IPS DF 4.7 (cell line): ENCODE measurements around the gene FOXRED2.
"Not testable (repeated sequence)": the region's sequence is repeated elsewhere in the genome, so short reads cannot be mapped to it uniquely, and the experiment has no call there.

Source experiments
- DNase-seq: peaks from one replicate; pipeline ENCODE4 v3.0.0-alpha.2; 2013; ENCODE audit warnings: low spot score; ENCODE audit errors: extremely low read depth

FOXRED2 gene

DNA sequence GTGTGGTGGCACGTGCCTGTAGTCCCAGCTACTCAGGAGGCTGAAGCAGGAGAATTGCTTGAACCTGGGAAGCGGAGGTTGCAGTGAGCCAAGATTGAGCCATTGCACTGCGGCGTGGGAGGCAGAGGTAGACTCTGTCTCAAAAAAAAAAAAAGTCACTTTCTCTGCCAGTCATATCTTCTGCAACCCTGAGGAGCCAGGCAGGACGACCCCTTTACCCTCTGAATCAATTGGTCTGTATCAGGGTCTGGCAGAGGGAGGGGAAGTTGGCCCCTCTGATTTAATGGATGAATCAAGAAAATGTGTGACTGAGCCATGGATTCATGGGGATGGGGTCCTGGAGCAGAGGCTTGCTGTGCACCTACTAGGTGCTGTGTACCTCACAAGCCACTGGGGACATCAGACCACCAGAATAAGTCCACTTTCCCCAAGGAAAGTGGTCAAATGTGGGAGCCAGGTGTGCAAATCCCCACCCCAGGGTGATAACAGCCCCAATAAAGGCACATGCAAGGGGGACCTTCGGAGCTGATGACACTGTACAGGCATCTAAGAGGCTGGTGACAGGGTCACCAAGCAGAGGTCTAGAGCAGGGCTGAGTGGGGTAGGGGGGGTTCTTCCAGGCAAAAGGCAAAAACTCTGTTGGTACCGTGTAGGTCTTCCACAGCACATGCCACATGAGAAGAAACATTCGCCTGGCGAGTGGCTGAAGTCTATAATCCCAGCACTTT is 54.4 kb downstream of the FOXRED2 start:
- DNase-seq = no peak

DNA sequence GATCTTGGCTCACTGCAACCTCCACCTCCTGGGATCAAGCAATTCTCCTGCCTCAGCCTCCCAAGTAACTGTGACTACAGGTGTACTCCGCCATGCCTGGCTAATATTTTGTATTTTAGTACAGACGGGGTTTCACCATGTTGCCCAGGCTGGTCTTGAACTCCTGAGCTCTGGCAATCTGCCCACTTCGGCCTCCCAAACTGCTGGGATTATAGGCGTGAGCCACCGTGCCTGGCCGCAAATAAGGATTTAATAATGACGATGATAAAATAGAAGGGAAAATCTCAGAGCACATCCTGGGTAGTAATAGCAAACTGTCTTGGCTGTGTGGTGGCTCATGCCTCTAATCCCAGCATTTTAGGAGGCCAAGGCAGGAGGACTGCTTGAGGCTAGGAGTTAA is 55.9 kb downstream of the FOXRED2 start:
- not testable (repeated sequence) for DNase-seq

DNA sequence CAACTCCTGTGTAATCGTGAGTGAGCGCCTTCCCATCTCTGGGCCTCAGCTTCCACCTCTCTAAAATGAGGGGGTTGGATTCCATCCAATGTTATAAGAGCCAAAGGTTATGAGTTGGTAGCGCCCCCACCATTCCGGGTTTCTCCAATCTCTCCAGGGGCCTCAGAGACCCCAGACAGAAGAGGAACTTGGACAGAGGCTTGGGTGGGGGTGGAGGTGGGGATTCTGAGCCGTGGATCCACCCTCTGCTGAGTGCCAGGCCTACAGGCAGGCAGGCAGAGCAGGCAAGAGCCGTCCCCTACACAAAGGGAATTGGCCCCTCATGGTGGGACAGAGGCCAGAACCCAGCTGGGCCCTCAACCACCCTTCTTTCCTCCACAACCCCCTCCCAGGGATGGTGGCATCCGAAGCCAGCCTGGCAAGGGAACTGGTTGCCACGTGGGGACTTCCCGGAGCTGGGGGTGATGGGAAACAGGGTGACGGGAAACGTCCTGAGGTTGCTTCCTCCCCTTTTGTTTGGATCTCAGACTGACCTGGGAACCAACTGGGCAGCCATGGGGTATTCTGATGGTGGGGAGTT is 57.2 kb downstream of the FOXRED2 start:
- DNase-seq = no peak

DNA sequence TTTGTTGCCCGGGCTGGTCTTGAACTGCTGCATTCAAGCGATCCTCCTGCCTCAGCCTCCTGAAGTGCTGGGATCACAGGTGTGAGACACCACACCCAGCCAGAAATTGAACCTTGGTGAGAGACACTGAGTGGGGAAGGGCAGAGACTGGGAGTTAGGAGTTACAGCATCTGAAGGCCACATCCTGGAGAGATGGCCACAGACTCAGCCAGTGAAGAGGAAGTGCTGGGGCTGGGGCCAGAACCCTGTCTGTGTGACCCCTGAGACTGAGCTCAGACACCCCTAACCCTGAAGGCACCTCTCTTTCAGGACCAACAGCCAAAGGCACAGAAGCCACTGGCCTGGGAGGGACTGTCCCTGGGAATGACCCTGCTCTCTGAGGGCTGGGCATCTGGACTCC is 59.2 kb downstream of the FOXRED2 start:
- no peak for DNase-seq

DNA sequence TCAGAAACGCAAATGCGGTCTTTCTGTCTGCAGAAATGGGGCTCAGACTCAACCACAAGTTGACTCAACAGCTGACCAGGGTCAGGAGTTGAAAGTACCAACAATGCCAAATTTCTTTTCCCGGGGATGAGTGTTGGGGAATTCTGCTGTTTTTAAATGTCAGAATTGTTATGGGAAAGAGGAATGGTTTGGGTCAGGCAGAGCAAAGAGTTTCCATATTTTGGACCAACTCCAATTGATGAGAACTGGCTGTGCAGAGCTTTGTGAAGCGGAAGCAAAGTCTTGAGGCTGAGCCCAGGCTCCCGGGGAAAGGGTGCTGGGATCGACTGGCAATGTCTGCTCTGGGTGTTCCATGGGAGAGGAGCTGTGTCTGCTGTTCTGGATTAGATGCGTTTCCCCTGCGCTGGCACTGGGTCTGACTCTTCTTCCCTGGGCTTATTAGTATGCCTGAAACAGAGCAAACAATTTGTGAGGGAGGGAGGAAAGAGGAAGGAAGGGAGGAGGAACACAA is 61.6 kb downstream of the FOXRED2 start:
- no peak for DNase-seq

DNA sequence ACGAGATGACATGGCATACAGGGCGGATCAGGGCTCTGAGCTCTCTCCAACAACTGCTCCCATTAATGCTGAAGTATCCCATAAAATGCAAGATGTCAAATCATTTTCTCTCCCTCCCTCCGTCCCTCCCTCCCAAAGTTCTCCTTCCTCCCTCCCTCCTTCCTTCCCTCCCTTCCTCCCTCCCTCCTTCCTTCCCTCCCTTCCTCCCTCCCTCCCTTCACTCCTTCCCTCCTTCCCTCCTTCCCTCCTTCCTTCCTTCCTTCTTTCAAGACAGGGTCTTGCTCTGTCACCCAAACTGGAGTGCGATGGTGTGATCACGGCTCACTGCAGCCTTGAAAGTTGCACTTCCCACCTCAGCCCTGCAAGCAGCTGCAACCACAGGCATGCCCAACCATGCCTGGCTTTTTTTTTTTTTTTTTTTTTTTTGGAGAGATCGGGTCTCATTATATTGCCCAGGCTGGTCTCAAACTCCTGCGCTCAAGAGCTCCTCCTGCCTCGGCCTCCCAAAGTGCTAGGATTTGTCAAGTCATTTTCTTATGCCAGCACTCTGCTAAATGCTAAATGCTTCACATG is 63.6 kb downstream of the FOXRED2 start:
- no peak for DNase-seq

DNA sequence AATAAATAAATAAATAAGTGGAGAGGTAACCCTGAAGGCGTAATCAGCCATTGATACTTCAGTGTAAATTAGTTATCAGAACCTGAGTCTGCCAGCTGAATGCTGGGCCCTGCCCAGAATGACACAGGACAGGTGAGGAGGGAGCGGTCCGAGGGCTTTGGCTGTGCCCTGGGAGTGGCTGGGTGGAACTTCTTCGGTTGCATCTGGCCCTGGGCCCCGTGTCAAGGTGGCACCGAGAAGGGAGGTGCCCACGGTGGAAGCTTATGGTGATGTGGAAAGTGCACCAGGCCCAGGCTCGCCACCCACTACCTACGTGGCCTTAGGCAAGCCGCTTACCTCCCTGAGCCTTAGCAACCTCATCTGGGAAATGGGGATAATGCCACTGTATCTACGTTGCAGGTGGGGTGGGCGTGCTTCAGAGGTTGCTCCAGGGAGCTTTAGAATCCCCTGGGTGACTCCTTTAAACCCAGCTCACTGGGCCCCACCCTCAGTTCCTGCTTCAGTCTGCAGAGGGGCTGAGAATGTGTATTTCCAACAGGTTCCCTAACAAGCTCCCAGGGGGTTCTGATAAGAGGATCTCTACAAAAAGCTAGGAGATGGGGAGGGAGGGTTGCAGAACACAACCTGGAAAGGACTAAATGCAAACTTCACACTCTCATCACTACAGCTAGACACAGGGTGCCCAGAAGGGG is 64.2 kb downstream of the FOXRED2 start:
- DNase-seq = no peak

DNA sequence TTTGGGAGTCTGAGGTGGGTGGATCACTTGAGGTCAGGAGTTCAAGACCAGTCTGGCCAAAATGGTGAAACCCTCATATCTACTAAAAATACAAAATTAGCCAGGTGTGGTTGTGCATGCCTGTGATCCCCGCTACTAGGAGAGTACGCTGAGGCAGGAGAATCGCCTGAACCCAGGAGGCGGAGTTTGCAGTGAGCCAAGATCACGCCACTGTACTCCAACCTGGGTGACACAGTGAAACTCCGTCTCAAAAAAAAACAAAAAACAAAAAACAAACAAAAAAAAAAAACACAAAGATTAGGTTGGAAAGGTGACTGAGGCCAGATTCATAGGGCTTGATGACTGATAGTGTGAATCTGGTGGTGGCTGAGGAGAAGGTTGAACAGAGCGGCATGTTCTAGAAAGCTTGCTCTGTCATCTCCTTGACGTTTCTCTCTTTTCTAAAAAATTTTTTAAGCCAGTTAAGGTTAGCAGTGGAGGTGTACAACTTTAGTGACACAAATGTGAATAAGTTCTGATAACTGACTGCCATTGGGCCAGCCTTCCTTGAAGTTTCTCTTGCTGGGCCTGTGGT is 66.3 kb downstream of the FOXRED2 start:
- no peak for DNase-seq

DNA sequence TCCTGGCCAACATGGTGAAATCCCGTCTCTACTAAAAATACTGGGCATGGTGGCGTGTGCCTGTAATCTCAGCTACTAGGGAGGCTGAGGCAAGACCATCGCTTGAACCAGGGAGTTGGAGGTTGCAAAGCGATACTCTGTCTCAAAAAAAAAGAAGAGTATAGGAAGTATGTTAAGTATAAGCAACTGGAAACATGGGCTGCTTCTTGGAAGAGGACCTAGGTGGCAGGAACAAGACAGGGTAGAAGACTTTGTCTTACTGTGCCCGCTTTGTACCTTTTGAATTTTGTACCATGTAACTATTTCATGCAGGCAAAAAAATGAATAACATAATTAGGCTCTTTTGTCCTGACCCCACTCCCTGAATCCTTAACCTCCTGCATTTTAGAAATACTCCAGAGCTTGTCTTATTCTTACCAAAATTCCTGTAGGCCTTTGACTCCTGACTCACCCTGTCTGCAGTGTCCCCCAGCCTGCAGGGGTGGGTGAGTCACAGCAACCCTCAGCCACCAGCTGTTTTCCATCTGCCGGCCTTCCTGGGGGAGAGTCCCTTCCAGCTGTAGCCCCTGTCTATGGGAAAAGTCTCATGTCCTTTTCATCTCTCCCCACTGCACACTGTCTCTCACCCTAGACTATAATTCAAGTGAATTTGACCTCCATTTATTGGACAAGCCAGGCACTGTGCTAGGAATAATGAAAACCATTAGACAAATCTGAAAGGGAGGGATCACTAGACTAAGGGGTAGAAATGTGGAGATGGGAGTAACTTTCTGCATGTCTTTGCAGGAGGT is 67.2 kb downstream of the FOXRED2 start:
- DNase-seq = no peak
